Suprapubic skin (tissue), 4 donors: Measurements from ENCODE around the gene VIT.

ENCODE experiments used
- EP300 ChIP-seq: sonication (generic); formaldehyde crosslinking; IDR thresholded peaks from one replicate; pipeline ENCODE4 v1.6.1; 2017; ENCODE audit warnings: antibody characterized with exemption
- POLR2AphosphoS5 ChIP-seq, 3 donors: sonication (generic); formaldehyde crosslinking; IDR thresholded peaks; one replicate each; pipeline ENCODE4 v1.6.1; 2017; ENCODE audit warnings: antibody characterized with exemption in 3 of 3
- TF ChIP-seq, protein P1 (sequence below), 2 donors: fragments of 200-600 bp in 1 of 2; fragments of 450-650 bp in 1 of 2; sonication (generic) in 1 of 2; IDR thresholded peaks; one replicate each; pipeline ENCODE4 v1.5.1; 2016 to 2019; ENCODE audit warnings: antibody characterized with exemption in 2 of 2, mild to moderate bottlenecking in 1 of 2, moderate library complexity in 1 of 2

DNA sequence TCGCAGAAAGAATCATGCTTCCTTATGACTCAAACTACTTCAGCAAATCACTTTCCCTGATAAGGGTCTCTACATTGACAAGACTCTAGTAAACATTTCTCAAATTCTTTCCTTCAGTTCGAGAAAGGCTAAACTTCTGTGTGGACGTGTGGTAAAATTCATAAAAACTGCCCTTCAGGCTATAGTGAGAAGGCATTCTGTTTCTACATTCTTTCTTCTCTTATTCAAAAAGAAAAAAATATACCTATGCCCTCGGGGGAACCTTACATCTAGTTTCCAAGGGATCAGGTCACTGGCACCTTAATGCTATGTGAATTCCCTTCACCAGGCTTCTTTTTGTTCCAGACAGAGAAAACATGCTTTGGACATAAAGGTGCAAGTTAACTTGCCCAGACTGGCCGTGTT, 4.9 kb downstream of the VIT start:
- TF ChIP-seq, protein P1, sequence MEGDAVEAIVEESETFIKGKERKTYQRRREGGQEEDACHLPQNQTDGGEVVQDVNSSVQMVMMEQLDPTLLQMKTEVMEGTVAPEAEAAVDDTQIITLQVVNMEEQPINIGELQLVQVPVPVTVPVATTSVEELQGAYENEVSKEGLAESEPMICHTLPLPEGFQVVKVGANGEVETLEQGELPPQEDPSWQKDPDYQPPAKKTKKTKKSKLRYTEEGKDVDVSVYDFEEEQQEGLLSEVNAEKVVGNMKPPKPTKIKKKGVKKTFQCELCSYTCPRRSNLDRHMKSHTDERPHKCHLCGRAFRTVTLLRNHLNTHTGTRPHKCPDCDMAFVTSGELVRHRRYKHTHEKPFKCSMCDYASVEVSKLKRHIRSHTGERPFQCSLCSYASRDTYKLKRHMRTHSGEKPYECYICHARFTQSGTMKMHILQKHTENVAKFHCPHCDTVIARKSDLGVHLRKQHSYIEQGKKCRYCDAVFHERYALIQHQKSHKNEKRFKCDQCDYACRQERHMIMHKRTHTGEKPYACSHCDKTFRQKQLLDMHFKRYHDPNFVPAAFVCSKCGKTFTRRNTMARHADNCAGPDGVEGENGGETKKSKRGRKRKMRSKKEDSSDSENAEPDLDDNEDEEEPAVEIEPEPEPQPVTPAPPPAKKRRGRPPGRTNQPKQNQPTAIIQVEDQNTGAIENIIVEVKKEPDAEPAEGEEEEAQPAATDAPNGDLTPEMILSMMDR (IDR thresholded peaks at IDR 0.05), result no peak
- no peak for TF ChIP-seq POLR2AphosphoS5 (IDR thresholded peaks at IDR 0.05)
- TF ChIP-seq EP300, result no peak
